ENCODE results near the gene TNFSF4. TPM values are rescaled to one million over a fixed set of nuclear protein-coding genes. Genes with fewer than 3 reads are reported as not detected.
A peak's percentile ranks its signal among the peaks of the same experiment; 100 is the strongest.

TNFSF4 gene
- total RNA-seq, 2 experiments from 2014 or later = 0.47 to 17.5 TPM

GRCh38 chr1:173224949-173225348 is 17.8 kb upstream of the TNFSF4 start:
- peaks cover 7% of the 10 kb centered on the region for H3K9me3 Mint-ChIP-seq (ENCODE audit: low read depth)
- CTCF ChIA-PET = no interaction called here
- no peak for ATAC-seq
- DNase-seq = no peak
- H3K4me3 Mint-ChIP-seq = no peak overlapping the region
- peaks cover 2% of the 10 kb centered on the region for H3K27me3 Mint-ChIP-seq
- peaks cover 5% of the 10 kb centered on the region for H3K36me3 Mint-ChIP-seq
- no peak overlapping the region for H3K27ac Mint-ChIP-seq
- H3K4me1 Mint-ChIP-seq = peaks cover 29% of the 10 kb centered on the region

- Mint-ChIP-seq H3K4me3 (no peak overlapping the region), H3K27ac (no peak overlapping the region), H3K27me3 (peaks cover 2% of the 10 kb centered on the region), H3K4me1 (peaks cover 29% of the 10 kb centered on the region), H3K36me3 (peaks cover 5% of the 10 kb centered on the region), H3K9me3 (ENCODE audit: low read depth) (peaks cover 7% of the 10 kb centered on the region)
- DNase-seq (no peak), ATAC-seq (no peak)
- CTCF ChIA-PET = no interaction called here
These were observed 17.3 kb upstream of the TNFSF4 start for GRCh38 chr1:173224280-173224892.

- H3K4me1 Mint-ChIP-seq = peaks cover 29% of the 10 kb centered on the region
- ATAC-seq = no peak
- peaks cover 5% of the 10 kb centered on the region for H3K27me3 Mint-ChIP-seq
- peaks cover 2% of the 10 kb centered on the region for H3K9me3 Mint-ChIP-seq (ENCODE audit: low read depth)
- DNase-seq = no peak
- peaks cover 3% of the 10 kb centered on the region for H3K36me3 Mint-ChIP-seq
- CTCF ChIA-PET = interaction anchor here (0.6 to 1.4 kb wide), 2 partner anchors 480 to 1385 kb away, joined by 3 to 5 read pairs; no protein-coding TSS in a partner anchor
- no peak overlapping the region for H3K4me3 Mint-ChIP-seq
- no peak overlapping the region for H3K27ac Mint-ChIP-seq
These were observed 15.9 kb upstream of the TNFSF4 start for GRCh38 chr1:173223031-173223380.

GRCh38 chr1:173222149-173223030 is 15.3 kb upstream of the TNFSF4 start:
- H3K27ac Mint-ChIP-seq = peak overlapping the region; percentile 14
- ATAC-seq (peak; percentile 75), DNase-seq (peak; percentile 52)
- peaks cover 5% of the 10 kb centered on the region for H3K27me3 Mint-ChIP-seq
- peaks cover 2% of the 10 kb centered on the region for H3K9me3 Mint-ChIP-seq (ENCODE audit: low read depth)
- H3K4me1 Mint-ChIP-seq = peaks cover 29% of the 10 kb centered on the region
- H3K4me3 Mint-ChIP-seq = no peak overlapping the region
- CTCF ChIA-PET = interaction anchor here (1.4 kb wide), 1 partner anchor 480 kb away, joined by 5 read pairs; no protein-coding TSS in a partner anchor
- peaks cover 3% of the 10 kb centered on the region for H3K36me3 Mint-ChIP-seq

GRCh38 chr1:173220157-173220556 is 13.0 kb upstream of the TNFSF4 start:
- peaks cover 9% of the 10 kb centered on the region for H3K27me3 Mint-ChIP-seq
- H3K27ac Mint-ChIP-seq = no peak overlapping the region
- H3K4me3 Mint-ChIP-seq = no peak overlapping the region
- H3K4me1 Mint-ChIP-seq = peaks cover 24% of the 10 kb centered on the region
- no peaks in the 10 kb centered on the region for H3K36me3 Mint-ChIP-seq
- ATAC-seq (no peak), DNase-seq (no peak)
- CTCF ChIA-PET = no interaction called here
- H3K9me3 Mint-ChIP-seq (ENCODE audit: low read depth) = no peaks in the 10 kb centered on the region

- no peaks in the 10 kb centered on the region for H3K9me3 Mint-ChIP-seq (ENCODE audit: low read depth)
- peaks cover 33% of the 10 kb centered on the region for H3K27me3 Mint-ChIP-seq
- DNase-seq = no peak
- H3K36me3 Mint-ChIP-seq = no peaks in the 10 kb centered on the region
- H3K4me1 Mint-ChIP-seq = peaks cover 15% of the 10 kb centered on the region
- CTCF ChIA-PET = interaction anchor here (1.0 to 1.4 kb wide), 3 partner anchors 11 to 471 kb away, joined by 3 to 6 read pairs (median 3); no protein-coding TSS in a partner anchor
- H3K27ac Mint-ChIP-seq = no peak overlapping the region
- no peak for ATAC-seq
- H3K4me3 Mint-ChIP-seq = no peak overlapping the region
These were observed 6.5 kb upstream of the TNFSF4 start for GRCh38 chr1:173213665-173214064.

- ATAC-seq (no peak), DNase-seq (no peak)
- H3K4me1 Mint-ChIP-seq = peaks cover 15% of the 10 kb centered on the region
- no peaks in the 10 kb centered on the region for H3K36me3 Mint-ChIP-seq
- H3K4me3 Mint-ChIP-seq = no peak overlapping the region
- no peak overlapping the region for H3K27ac Mint-ChIP-seq
- no peaks in the 10 kb centered on the region for H3K9me3 Mint-ChIP-seq (ENCODE audit: low read depth)
- peaks cover 30% of the 10 kb centered on the region for H3K27me3 Mint-ChIP-seq
- CTCF ChIA-PET = interaction anchor here (1.4 to 1.8 kb wide), 2 partner anchors 10 to 470 kb away, joined by 6 to 9 read pairs; no protein-coding TSS in a partner anchor
These were observed 5.9 kb upstream of the TNFSF4 start for GRCh38 chr1:173212952-173213491.

- Mint-ChIP-seq H3K9me3 (ENCODE audit: low read depth) (no peaks in the 10 kb centered on the region), H3K27ac (no peak overlapping the region), H3K4me3 (no peak overlapping the region), H3K4me1 (peaks cover 33% of the 10 kb centered on the region), H3K36me3 (no peaks in the 10 kb centered on the region), H3K27me3 (peaks cover 36% of the 10 kb centered on the region)
- no peak for DNase-seq
- CTCF ChIA-PET = no interaction called here
- ATAC-seq = no peak
These were observed 3.6 kb upstream of the TNFSF4 start for GRCh38 chr1:173210716-173211231.

- Mint-ChIP-seq H3K4me3 (no peak overlapping the region), H3K27ac (no peak overlapping the region), H3K27me3 (peaks cover 40% of the 10 kb centered on the region), H3K36me3 (no peaks in the 10 kb centered on the region), H3K4me1 (peaks cover 38% of the 10 kb centered on the region), H3K9me3 (ENCODE audit: low read depth) (no peaks in the 10 kb centered on the region)
- no peak for ATAC-seq
- no peak for DNase-seq
- CTCF ChIA-PET = no interaction called here
These were observed 3.2 kb upstream of the TNFSF4 start for GRCh38 chr1:173210283-173210682.

- no peaks in the 10 kb centered on the region for H3K9me3 Mint-ChIP-seq (ENCODE audit: low read depth)
- peaks cover 42% of the 10 kb centered on the region for H3K27me3 Mint-ChIP-seq
- ATAC-seq (no peak), DNase-seq (no peak)
- peaks cover 45% of the 10 kb centered on the region for H3K4me1 Mint-ChIP-seq
- H3K27ac Mint-ChIP-seq = no peak overlapping the region
- no peak overlapping the region for H3K4me3 Mint-ChIP-seq
- CTCF ChIA-PET = interaction anchor here (0.8 kb wide), 1 partner anchor 383 kb away, joined by 3 read pairs; no protein-coding TSS in a partner anchor
- H3K36me3 Mint-ChIP-seq = no peaks in the 10 kb centered on the region
These were observed 1.7 kb upstream of the TNFSF4 start for GRCh38 chr1:173208868-173209267.

- no peak for ATAC-seq
- H3K27me3 Mint-ChIP-seq = peaks cover 42% of the 10 kb centered on the region
- no peaks in the 10 kb centered on the region for H3K36me3 Mint-ChIP-seq
- no peaks in the 10 kb centered on the region for H3K9me3 Mint-ChIP-seq (ENCODE audit: low read depth)
- CTCF ChIA-PET = interaction anchor here (0.8 kb wide), 1 partner anchor 382 kb away, joined by 3 read pairs; no protein-coding TSS in a partner anchor
- H3K4me1 Mint-ChIP-seq = peaks cover 44% of the 10 kb centered on the region
- H3K27ac Mint-ChIP-seq = no peak overlapping the region
- DNase-seq = no peak
- no peak overlapping the region for H3K4me3 Mint-ChIP-seq
These were observed 1.0 kb upstream of the TNFSF4 start for GRCh38 chr1:173208146-173208545.

- no peaks in the 10 kb centered on the region for H3K9me3 Mint-ChIP-seq (ENCODE audit: low read depth)
These were observed 1.7 kb downstream of the TNFSF4 start for GRCh38 chr1:173205146-173206051.

More at GRCh38 chr1:173205146-173206051, 1.7 kb downstream of the TNFSF4 start:
- peaks cover 34% of the 10 kb centered on the region for H3K27me3 Mint-ChIP-seq
- DNase-seq (peak; percentile 57), ATAC-seq (peak; percentile 76)
- peak overlapping the region; percentile 53 for H3K4me3 Mint-ChIP-seq
- CTCF ChIA-PET = interaction anchor here (1.0 to 8.8 kb wide), 5 partner anchors 10 to 462 kb away, joined by 4 to 99 read pairs (median 16); no protein-coding TSS in a partner anchor
- H3K36me3 Mint-ChIP-seq = no peaks in the 10 kb centered on the region
- peaks cover 45% of the 10 kb centered on the region for H3K4me1 Mint-ChIP-seq
- peak overlapping the region; percentile 71 for H3K27ac Mint-ChIP-seq

All from activated CD8-positive, alpha-beta memory T cell treated with anti-CD3 and anti-CD28 coated beads, Interleukin-2, amount 10 ng/mL, durations not matched to agents 7 days and 5 days (primary cell).